Measurements from ENCODE around the gene STRAP.

STRAP gene

GRCh38 chr12:15882118-15882971, at the start of gene STRAP:
Gene STRAP, plus strand, starts transcription at chr12:15882387. Its CDS starts 321 bp downstream, at chr12:15882708.
- DNase-seq: peak; percentile 68 to 99 (median 94)

- DNase-seq: no peak
These were observed 47.6 kb upstream of the STRAP start for GRCh38 chr12:15834575-15834974.

- no peak for DNase-seq
These were observed 44.9 kb upstream of the STRAP start for GRCh38 chr12:15837141-15837790.

GRCh38 chr12:15839041-15839440, 43.1 kb upstream of the STRAP start:
- no peak for DNase-seq

GRCh38 chr12:15839682-15840081, 42.5 kb upstream of the STRAP start:
- no peak for DNase-seq

GRCh38 chr12:15842108-15842507, 40.1 kb upstream of the STRAP start:
- DNase-seq: no peak

- no peak for DNase-seq
These were observed 35.3 kb upstream of the STRAP start for GRCh38 chr12:15846887-15847286.

GRCh38 chr12:15848606-15849005, 33.6 kb upstream of the STRAP start:
- DNase-seq: no peak

- DNase-seq: no peak
These were observed 31.1 kb upstream of the STRAP start for GRCh38 chr12:15851045-15851620.

- no peak for DNase-seq
These were observed 30.3 kb upstream of the STRAP start for GRCh38 chr12:15851919-15852318.

GRCh38 chr12:15852383-15852782, 29.8 kb upstream of the STRAP start:
- DNase-seq: no peak

GRCh38 chr12:15853877-15854276, 28.3 kb upstream of the STRAP start:
- no peak for DNase-seq

- DNase-seq: no peak
These were observed 27.3 kb upstream of the STRAP start for GRCh38 chr12:15854916-15855315.

- no peak for DNase-seq
These were observed 26.5 kb upstream of the STRAP start for GRCh38 chr12:15855646-15856045.

GRCh38 chr12:15856097-15856982, 25.8 kb upstream of the STRAP start:
- DNase-seq: peak in 27 of 56 donors; percentile 0 to 70 (median 17)

GRCh38 chr12:15858353-15858752, 23.8 kb upstream of the STRAP start:
- DNase-seq: no peak

- no peak for DNase-seq
These were observed 23.1 kb upstream of the STRAP start for GRCh38 chr12:15859116-15859515.

- DNase-seq: no peak
These were observed 20.8 kb upstream of the STRAP start for GRCh38 chr12:15861404-15861803.

- DNase-seq: no peak
These were observed 19.3 kb upstream of the STRAP start for GRCh38 chr12:15862840-15863239.

GRCh38 chr12:15863372-15863771, 18.8 kb upstream of the STRAP start:
- no peak for DNase-seq

GRCh38 chr12:15863984-15864383, 18.2 kb upstream of the STRAP start:
- DNase-seq: no peak
